HG02970 (cell line): ENCODE data around the gene MPI.
A peak's percentile ranks its signal among the peaks of the same experiment; 100 is the strongest.
"Not testable (repeated sequence)": the region's sequence is repeated elsewhere in the genome, so short reads cannot be mapped to it uniquely, and the experiment has no call there.

Experiments used
- ATAC-seq: cut with Tn5 transposase; IDR thresholded peaks from one replicate; pipeline ENCODE4 v1.9.1; 2021; ENCODE audit warnings: mild to moderate bottlenecking, moderate library complexity, moderate number of reproducible peaks; ENCODE audit not compliant: unreplicated experiment, low FRiP score

The MPI gene

GRCh38 chr15:74858369-74858740 lies 31.5 kb upstream of the MPI start:
- ATAC-seq, result no peak

GRCh38 chr15:74863239-74864056 lies 26.4 kb upstream of the MPI start:
- ATAC-seq, result no peak

GRCh38 chr15:74864296-74864695 lies 25.5 kb upstream of the MPI start:
- ATAC-seq, result no peak

- no peak for ATAC-seq
Observed at GRCh38 chr15:74865316-74865715, 24.5 kb upstream of the MPI start.

- ATAC-seq, result no peak
Observed at GRCh38 chr15:74866090-74866489, 23.8 kb upstream of the MPI start.

- ATAC-seq, result no peak
Observed at GRCh38 chr15:74867466-74868038, 22.3 kb upstream of the MPI start.

- ATAC-seq, result no peak
Observed at GRCh38 chr15:74868059-74868458, 21.8 kb upstream of the MPI start.

- no peak for ATAC-seq
Observed at GRCh38 chr15:74869372-74869725, 20.5 kb upstream of the MPI start.

GRCh38 chr15:74869726-74870407 lies 20.0 kb upstream of the MPI start:
- no peak for ATAC-seq

GRCh38 chr15:74870436-74871215 lies 19.2 kb upstream of the MPI start:
- ATAC-seq, result no peak

- ATAC-seq, result no peak
Observed at GRCh38 chr15:74872702-74873035, 17.2 kb upstream of the MPI start.

- ATAC-seq, result peak; percentile 73
Observed at GRCh38 chr15:74873036-74873755, 16.6 kb upstream of the MPI start, which contains the start of gene SCAMP2. SCAMP2 (minus strand) TSS chr15:74873365; CDS start chr15:74873255, 110 bp downstream.

GRCh38 chr15:74873756-74874424 lies 16.0 kb upstream of the MPI start:
- ATAC-seq, result no peak

GRCh38 chr15:74878273-74878672 lies 11.6 kb upstream of the MPI start:
- ATAC-seq, result no peak

GRCh38 chr15:74882528-74882927 lies 7.3 kb upstream of the MPI start:
- ATAC-seq, result no peak

- ATAC-seq, result no peak
Observed at GRCh38 chr15:74884428-74885223, 5.2 kb upstream of the MPI start.

- no peak for ATAC-seq
Observed at GRCh38 chr15:74885461-74885860, 4.4 kb upstream of the MPI start.

GRCh38 chr15:74887537-74888193 lies 2.2 kb upstream of the MPI start:
- not testable (repeated sequence) for ATAC-seq

- no peak for ATAC-seq
Observed at GRCh38 chr15:74888716-74889115, 1.1 kb upstream of the MPI start.
